ENCODE measurements around the gene GLI2.

- TF ChIP-seq CTCF (IDR thresholded peaks at IDR 0.05) (no peak), POLR2AphosphoS5 (IDR thresholded peaks at IDR 0.05) (no peak)
Measured at GRCh38 chr2:120701096-120701495, 34.6 kb upstream of the GLI2 start.

Data from upper lobe of left lung (tissue), 4 donors.